Measurements from ENCODE around the gene TTN.

The TTN gene

DNA sequence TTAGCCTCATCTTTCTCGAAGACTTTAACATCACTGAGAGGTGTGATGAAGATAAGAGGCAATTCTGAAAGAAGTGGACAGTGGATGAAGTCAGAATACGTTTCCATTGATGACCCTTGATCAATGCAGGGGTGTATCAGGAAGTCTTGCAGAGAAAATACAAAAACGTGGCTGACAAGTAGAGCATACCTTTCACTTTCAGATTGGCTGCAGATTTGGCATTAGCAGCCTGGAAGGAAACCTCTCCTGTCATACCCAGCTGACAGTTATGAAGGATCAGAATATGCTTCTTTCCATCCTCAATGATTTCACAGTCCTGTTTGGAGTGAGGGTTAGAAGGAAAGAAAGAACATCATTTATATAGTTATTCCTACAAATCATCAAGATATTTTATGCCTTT, 174.5 kb downstream of the TTN start:
- Histone ChIP-seq H3K27ac (ENCODE audit: low read length) (no peak overlapping the region), H3K27me3 (ENCODE audit: control insufficient read depth, insufficient read depth, low read length) (no peaks in the 10 kb centered on the region), H3K4me1 (ENCODE audit: control insufficient read depth, insufficient read depth, low read length) (no peaks in the 10 kb centered on the region), H3K36me3 (ENCODE audit: control insufficient read depth, insufficient read depth, low read length) (no peaks in the 10 kb centered on the region), H3K9me3 (ENCODE audit: control insufficient read depth, insufficient read depth, low read length) (no peaks in the 10 kb centered on the region), H3K4me3 (ENCODE audit: low read length) (no peak overlapping the region)
- DNase-seq (ENCODE audit: low read depth, low spot score), result no peak
- WGBS (ENCODE audit: insufficient coverage, insufficient read length), result no CpG with 5 or more reads among the region's 3 CpGs

DNA sequence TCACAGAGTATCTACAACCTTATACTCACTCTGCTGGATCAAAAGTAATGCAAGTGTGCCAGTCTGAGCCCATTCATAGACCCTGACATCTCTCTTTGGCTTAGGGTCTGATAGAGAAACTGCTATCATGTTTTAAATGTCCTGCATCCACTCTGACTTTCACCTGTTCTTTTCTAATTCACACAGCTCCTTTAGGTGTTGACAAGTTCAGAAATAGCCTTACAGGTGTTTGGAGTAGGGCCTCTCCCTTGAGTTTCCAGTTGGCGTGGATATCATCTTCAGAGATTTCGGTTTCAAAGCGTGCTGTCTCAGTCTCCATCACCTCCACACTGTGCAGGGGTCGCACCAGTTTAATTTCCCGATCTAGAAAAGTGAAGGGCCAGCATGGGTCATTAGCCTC, 176.6 kb downstream of the TTN start:
- Histone ChIP-seq H3K4me3 (ENCODE audit: low read length) (no peak overlapping the region), H3K27ac (ENCODE audit: low read length) (no peak overlapping the region), H3K9me3 (ENCODE audit: control insufficient read depth, insufficient read depth, low read length) (no peaks in the 10 kb centered on the region), H3K27me3 (ENCODE audit: control insufficient read depth, insufficient read depth, low read length) (no peaks in the 10 kb centered on the region), H3K36me3 (ENCODE audit: control insufficient read depth, insufficient read depth, low read length) (no peaks in the 10 kb centered on the region), H3K4me1 (ENCODE audit: control insufficient read depth, insufficient read depth, low read length) (no peaks in the 10 kb centered on the region)
- WGBS (ENCODE audit: insufficient coverage, insufficient read length), result no CpG with 5 or more reads among the region's 5 CpGs
- DNase-seq (ENCODE audit: low read depth, low spot score), result no peak

DNA sequence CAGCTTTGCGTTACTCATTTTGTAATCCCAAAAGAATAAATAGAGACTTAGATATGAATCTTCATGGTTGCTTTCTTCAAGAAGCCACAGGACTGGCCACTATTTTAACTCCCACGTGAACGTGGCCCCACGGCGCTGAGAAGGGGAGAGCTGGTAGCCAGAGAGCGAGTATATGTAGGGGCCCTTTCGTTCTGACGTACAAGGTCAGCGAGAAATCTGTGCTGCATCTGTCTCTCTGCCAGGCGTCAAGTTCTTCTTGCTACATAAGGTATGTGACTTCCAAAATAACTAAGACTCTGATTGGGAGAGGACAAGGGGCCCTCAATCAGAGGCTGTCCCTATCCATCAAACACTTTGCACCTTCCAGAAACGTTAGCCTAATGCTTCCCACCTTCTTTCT, 177.8 kb downstream of the TTN start:
- H3K9me3 ChIP-seq (ENCODE audit: control insufficient read depth, insufficient read depth, low read length), result no peaks in the 10 kb centered on the region
- H3K27ac ChIP-seq (ENCODE audit: low read length), result no peak overlapping the region
- H3K4me3 ChIP-seq (ENCODE audit: low read length), result no peak overlapping the region
- H3K36me3 ChIP-seq (ENCODE audit: control insufficient read depth, insufficient read depth, low read length), result no peaks in the 10 kb centered on the region
- DNase-seq (ENCODE audit: low read depth, low spot score), result no peak
- no peaks in the 10 kb centered on the region for H3K27me3 ChIP-seq (ENCODE audit: control insufficient read depth, insufficient read depth, low read length)
- no CpG with 5 or more reads among the region's 11 CpGs for WGBS (ENCODE audit: insufficient coverage, insufficient read length)
- no peaks in the 10 kb centered on the region for H3K4me1 ChIP-seq (ENCODE audit: control insufficient read depth, insufficient read depth, low read length)

- no peaks in the 10 kb centered on the region for H3K27me3 ChIP-seq (ENCODE audit: control insufficient read depth, insufficient read depth, low read length)
- H3K9me3 ChIP-seq (ENCODE audit: control insufficient read depth, insufficient read depth, low read length), result no peaks in the 10 kb centered on the region
- DNase-seq (ENCODE audit: low read depth, low spot score), result no peak
- no peak overlapping the region for H3K4me3 ChIP-seq (ENCODE audit: low read length)
- no peaks in the 10 kb centered on the region for H3K4me1 ChIP-seq (ENCODE audit: control insufficient read depth, insufficient read depth, low read length)
- H3K36me3 ChIP-seq (ENCODE audit: control insufficient read depth, insufficient read depth, low read length), result no peaks in the 10 kb centered on the region
- WGBS (ENCODE audit: insufficient coverage, insufficient read length), result no CpG with 5 or more reads among the region's 4 CpGs
- H3K27ac ChIP-seq (ENCODE audit: low read length), result no peak overlapping the region
Observed at GRCh38 chr2:178628605-178629004, 178.6 kb downstream of the TTN start.

DNA sequence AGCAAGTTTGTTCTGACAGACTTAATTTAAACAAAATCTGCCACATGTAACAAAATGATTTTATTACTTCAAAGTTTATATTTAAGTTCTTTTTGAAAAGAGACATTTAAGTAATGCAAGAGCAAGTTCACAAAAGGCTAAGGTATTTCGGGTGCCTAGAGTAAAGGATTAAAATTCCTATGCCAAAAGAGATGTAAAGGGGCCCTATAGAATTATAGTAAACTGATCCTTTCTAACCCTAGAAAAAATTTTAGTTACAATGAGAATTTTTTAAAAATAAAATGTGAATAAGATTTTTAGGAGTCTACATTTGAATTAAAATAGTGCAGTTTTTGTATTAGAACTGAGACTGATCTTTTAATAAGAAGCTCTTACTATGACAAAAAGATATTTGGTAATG, 179.8 kb downstream of the TTN start:
- no CpG with 5 or more reads among the region's 1 CpG for WGBS (ENCODE audit: insufficient coverage, insufficient read length)
- Histone ChIP-seq H3K4me1 (ENCODE audit: control insufficient read depth, insufficient read depth, low read length) (no peaks in the 10 kb centered on the region), H3K4me3 (ENCODE audit: low read length) (no peak overlapping the region), H3K36me3 (ENCODE audit: control insufficient read depth, insufficient read depth, low read length) (no peaks in the 10 kb centered on the region), H3K27me3 (ENCODE audit: control insufficient read depth, insufficient read depth, low read length) (no peaks in the 10 kb centered on the region), H3K9me3 (ENCODE audit: control insufficient read depth, insufficient read depth, low read length) (no peaks in the 10 kb centered on the region), H3K27ac (ENCODE audit: low read length) (no peak overlapping the region)
- DNase-seq (ENCODE audit: low read depth, low spot score), result no peak

- Histone ChIP-seq H3K36me3 (ENCODE audit: control insufficient read depth, insufficient read depth, low read length) (no peaks in the 10 kb centered on the region; the same call in 1 of the 2 replicates), H3K27me3 (ENCODE audit: control insufficient read depth, insufficient read depth, low read length) (no peaks in the 10 kb centered on the region), H3K27ac (ENCODE audit: low read length) (no peak overlapping the region), H3K4me3 (ENCODE audit: low read length) (no peak overlapping the region), H3K9me3 (ENCODE audit: control insufficient read depth, insufficient read depth, low read length) (no peaks in the 10 kb centered on the region), H3K4me1 (ENCODE audit: control insufficient read depth, insufficient read depth, low read length) (no peaks in the 10 kb centered on the region)
- WGBS (ENCODE audit: insufficient coverage, insufficient read length), result no CpG with 5 or more reads among the region's 1 CpG
- no peak for DNase-seq (ENCODE audit: low read depth, low spot score)
Observed at GRCh38 chr2:178615969-178616368, 191.3 kb downstream of the TTN start.

DNA sequence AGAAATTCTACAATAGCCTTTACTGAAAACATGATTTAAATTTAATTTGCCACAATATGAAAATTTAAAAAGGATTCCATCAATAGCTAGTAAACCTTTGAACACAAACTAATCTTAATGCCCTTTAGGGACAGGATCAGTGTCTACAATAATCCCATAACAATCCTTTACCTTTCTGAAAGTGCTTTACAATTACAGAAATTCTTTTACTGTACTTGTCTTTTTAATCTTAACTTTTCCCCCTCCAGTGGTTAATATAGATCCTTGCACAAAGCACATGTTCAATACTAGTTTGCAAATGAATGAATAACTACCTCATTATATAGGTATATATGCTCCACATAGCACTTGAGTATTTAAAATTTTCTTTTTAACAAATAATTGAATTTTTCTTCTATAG, 204.3 kb downstream of the TTN start:
- DNase-seq (ENCODE audit: low read depth, low spot score), result no peak
- Histone ChIP-seq H3K36me3 (ENCODE audit: control insufficient read depth, insufficient read depth, low read length) (peaks cover 6% of the 10 kb centered on the region; the same call in 1 of the 2 replicates), H3K27ac (ENCODE audit: low read length) (no peak overlapping the region), H3K27me3 (ENCODE audit: control insufficient read depth, insufficient read depth, low read length) (no peaks in the 10 kb centered on the region; the same call in 1 of the 2 replicates), H3K9me3 (ENCODE audit: control insufficient read depth, insufficient read depth, low read length) (no peaks in the 10 kb centered on the region), H3K4me3 (ENCODE audit: low read length) (no peak overlapping the region), H3K4me1 (ENCODE audit: control insufficient read depth, insufficient read depth, low read length) (no peaks in the 10 kb centered on the region)

DNA sequence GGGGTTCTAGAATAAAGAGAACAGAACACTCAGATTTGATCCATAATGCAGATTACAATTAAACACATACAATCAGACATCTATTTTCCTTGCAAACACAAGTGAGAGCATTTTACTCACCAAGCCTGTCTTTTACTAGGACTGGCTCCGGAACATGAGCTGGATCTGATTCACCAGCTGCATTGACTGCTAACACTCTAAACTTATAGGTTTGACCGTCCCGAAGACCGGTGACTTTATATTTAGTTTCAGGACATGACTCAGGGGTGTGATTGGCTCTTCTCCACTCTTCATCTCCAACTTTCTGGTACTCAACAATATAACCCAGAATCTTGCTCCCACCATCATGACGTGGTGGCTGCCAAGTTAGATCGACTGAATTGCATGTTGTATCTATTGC, 214.6 kb downstream of the TTN start:
- Histone ChIP-seq H3K4me1 (ENCODE audit: control insufficient read depth, insufficient read depth, low read length) (no peaks in the 10 kb centered on the region), H3K27me3 (ENCODE audit: control insufficient read depth, insufficient read depth, low read length) (no peaks in the 10 kb centered on the region), H3K36me3 (ENCODE audit: control insufficient read depth, insufficient read depth, low read length) (no peaks in the 10 kb centered on the region; the same call in 1 of the 2 replicates), H3K9me3 (ENCODE audit: control insufficient read depth, insufficient read depth, low read length) (no peaks in the 10 kb centered on the region), H3K27ac (ENCODE audit: low read length) (no peak overlapping the region), H3K4me3 (ENCODE audit: low read length) (no peak overlapping the region)
- no CpG with 5 or more reads among the region's 6 CpGs for WGBS (ENCODE audit: insufficient coverage, insufficient read length)
- DNase-seq (ENCODE audit: low read depth, low spot score), result no peak

DNA sequence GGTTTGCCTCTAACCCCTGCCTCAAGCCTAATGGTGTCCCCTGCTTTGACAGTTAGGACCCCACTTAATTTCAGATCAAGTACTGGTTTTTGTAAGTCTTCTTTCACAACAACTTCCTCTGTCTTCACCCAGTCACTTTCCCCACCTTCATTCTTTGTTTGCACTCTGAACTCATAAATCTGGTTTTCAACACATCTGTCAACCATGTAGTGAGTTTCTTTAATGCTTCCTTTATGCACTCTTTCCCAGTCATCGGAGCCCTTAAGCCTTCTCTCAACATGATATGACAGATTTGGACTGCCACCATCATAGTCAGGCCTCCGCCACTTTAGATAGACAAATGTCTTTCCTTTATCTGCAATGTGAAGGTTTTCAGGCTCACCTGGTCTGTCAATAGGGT, 217.9 kb downstream of the TTN start:
- Histone ChIP-seq H3K36me3 (ENCODE audit: control insufficient read depth, insufficient read depth, low read length) (no peaks in the 10 kb centered on the region; the same call in 1 of the 2 replicates), H3K4me1 (ENCODE audit: control insufficient read depth, insufficient read depth, low read length) (no peaks in the 10 kb centered on the region), H3K27ac (ENCODE audit: low read length) (no peak overlapping the region), H3K4me3 (ENCODE audit: low read length) (no peak overlapping the region), H3K27me3 (ENCODE audit: control insufficient read depth, insufficient read depth, low read length) (no peaks in the 10 kb centered on the region), H3K9me3 (ENCODE audit: control insufficient read depth, insufficient read depth, low read length) (no peaks in the 10 kb centered on the region)
- no peak for DNase-seq (ENCODE audit: low read depth, low spot score)
- WGBS (ENCODE audit: insufficient coverage, insufficient read length), result no CpG with 5 or more reads among the region's 2 CpGs

DNA sequence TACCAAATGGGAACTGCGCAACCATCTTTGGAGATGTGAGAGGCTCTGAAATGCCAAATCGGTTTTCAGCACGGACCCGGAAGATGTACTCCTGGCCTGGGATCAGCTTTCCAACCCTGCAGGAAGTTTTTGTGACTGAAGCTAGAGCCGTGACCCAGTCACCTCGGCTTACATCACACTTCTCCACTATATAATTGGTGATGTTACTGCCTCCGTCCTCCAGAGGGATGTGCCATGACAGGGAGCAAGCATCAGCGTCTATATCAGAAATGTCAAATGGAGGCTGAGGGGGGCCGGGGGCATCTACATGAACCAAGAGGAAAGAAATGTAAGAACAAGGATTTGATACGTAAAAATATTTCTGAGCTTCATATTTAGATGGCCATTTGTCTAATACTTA, 222.6 kb downstream of the TTN start:
- WGBS (ENCODE audit: insufficient coverage, insufficient read length), result no CpG with 5 or more reads among the region's 10 CpGs
- H3K9me3 ChIP-seq (ENCODE audit: control insufficient read depth, insufficient read depth, low read length), result no peaks in the 10 kb centered on the region
- H3K27me3 ChIP-seq (ENCODE audit: control insufficient read depth, insufficient read depth, low read length), result no peaks in the 10 kb centered on the region
- no peak overlapping the region for H3K27ac ChIP-seq (ENCODE audit: low read length)
- no peaks in the 10 kb centered on the region; the same call in 1 of the 2 replicates for H3K36me3 ChIP-seq (ENCODE audit: control insufficient read depth, insufficient read depth, low read length)
- no peaks in the 10 kb centered on the region for H3K4me1 ChIP-seq (ENCODE audit: control insufficient read depth, insufficient read depth, low read length)
- DNase-seq (ENCODE audit: low read depth, low spot score), result no peak
- no peak overlapping the region for H3K4me3 ChIP-seq (ENCODE audit: low read length)

DNA sequence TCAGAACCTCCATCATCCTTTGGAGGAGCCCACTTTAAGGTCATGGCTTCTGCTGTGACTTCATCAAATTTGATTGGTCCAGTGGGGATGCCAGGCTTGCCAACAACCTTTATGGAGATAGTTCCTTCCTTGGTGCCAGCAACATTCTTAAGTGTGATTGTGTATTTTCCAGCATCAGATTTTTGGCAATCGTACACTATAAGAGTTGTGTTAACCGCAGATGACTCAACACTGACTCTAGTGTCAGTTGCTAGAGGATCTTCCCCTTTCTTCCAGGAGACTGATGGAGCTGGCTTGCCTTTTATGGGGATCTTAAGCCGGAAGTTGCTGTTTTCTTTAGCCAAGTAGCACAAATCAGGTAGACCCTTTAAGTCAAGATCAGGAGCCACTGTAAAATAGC, 228.2 kb downstream of the TTN start:
- DNase-seq (ENCODE audit: low read depth, low spot score), result no peak
- no peaks in the 10 kb centered on the region; the same call in 1 of the 2 replicates for H3K36me3 ChIP-seq (ENCODE audit: control insufficient read depth, insufficient read depth, low read length)
- no peaks in the 10 kb centered on the region for H3K4me1 ChIP-seq (ENCODE audit: control insufficient read depth, insufficient read depth, low read length)
- no peaks in the 10 kb centered on the region for H3K9me3 ChIP-seq (ENCODE audit: control insufficient read depth, insufficient read depth, low read length)
- H3K4me3 ChIP-seq (ENCODE audit: low read length), result no peak overlapping the region
- H3K27me3 ChIP-seq (ENCODE audit: control insufficient read depth, insufficient read depth, low read length), result no peaks in the 10 kb centered on the region
- no peak overlapping the region for H3K27ac ChIP-seq (ENCODE audit: low read length)
- whole genome bisulfite sequencing (ENCODE audit: insufficient coverage, insufficient read length), result no CpG with 5 or more reads among the region's 3 CpGs
